ENCODE data around the gene KRTAP10-12.

DNA sequence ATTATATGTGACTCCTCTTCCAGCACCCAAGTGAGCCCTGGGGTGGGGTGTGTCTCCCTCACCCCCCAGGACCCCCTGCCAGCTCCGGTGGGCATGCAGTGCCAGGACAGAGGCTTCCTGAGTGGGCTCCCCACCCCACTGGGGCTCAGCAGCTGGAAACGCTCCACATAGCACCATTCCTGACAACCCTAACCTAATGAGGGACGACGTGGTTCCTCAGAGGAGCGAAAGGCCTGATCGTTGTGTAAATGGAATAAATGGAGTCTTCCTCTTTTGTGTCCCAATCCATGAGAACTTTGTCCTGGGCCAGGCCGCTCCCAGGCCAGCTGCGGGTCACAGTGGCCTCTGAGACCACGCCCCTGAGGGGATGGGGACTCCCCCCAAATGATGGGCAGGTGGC is 16.2 kb downstream of the KRTAP10-12 start:
- TF ChIP-seq, protein P1, sequence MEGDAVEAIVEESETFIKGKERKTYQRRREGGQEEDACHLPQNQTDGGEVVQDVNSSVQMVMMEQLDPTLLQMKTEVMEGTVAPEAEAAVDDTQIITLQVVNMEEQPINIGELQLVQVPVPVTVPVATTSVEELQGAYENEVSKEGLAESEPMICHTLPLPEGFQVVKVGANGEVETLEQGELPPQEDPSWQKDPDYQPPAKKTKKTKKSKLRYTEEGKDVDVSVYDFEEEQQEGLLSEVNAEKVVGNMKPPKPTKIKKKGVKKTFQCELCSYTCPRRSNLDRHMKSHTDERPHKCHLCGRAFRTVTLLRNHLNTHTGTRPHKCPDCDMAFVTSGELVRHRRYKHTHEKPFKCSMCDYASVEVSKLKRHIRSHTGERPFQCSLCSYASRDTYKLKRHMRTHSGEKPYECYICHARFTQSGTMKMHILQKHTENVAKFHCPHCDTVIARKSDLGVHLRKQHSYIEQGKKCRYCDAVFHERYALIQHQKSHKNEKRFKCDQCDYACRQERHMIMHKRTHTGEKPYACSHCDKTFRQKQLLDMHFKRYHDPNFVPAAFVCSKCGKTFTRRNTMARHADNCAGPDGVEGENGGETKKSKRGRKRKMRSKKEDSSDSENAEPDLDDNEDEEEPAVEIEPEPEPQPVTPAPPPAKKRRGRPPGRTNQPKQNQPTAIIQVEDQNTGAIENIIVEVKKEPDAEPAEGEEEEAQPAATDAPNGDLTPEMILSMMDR (IDR thresholded peaks at IDR 0.05), result no peak
- no peak for TF ChIP-seq POLR2A (IDR thresholded peaks at IDR 0.05)
- no peak for TF ChIP-seq POLR2AphosphoS5 (IDR thresholded peaks at IDR 0.05)

Measured in breast epithelium (tissue), 3 donors.